ENCODE results near the gene SUCLG2.

DNA sequence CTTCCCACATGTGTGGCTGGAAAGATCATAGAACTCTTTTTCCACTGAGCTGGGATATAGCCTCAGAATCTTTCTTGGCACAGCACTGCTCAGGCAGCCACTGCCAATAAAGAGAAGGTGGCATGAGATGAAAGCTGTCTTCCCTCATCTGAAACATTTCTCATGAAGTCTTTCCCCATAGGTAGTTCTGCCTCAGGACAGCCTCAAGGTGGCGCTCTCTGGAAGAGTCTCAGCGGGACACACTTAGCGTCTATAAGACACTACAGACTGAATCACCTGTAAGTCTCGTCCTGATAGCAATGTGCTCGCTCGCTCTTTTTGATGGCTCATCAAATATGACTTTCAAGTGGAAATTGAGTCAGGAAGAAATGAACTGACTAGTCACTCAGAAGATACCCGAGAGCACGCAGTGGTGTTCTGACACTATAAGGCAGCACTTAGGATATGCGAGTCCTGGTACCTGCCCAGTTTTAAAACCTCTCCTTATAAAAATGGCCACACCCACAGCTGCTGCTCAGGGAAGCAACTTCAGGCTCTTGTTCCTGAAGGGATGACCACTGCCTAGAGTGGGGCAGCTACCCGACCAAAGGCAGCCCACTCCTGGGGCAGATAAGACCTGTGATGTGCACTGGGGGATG is 269.5 kb downstream of the SUCLG2 start:
- TF ChIP-seq RHOXF2B (CRISPR knock-in tag; conservative IDR thresholded peaks at IDR 0.05) (no peak), SIX5 (IDR thresholded peaks at IDR 0.05; ENCODE audit: borderline replicate concordance in 1 of 2, insufficient read depth in 1 of 2, low read depth in 1 of 2, low read length in 2 of 2) (no peak), XRCC4 (IDR thresholded peaks at IDR 0.05; ENCODE audit: extremely low read depth, insufficient read depth, insufficient read length) (no peak), NFE2L1 (tag; IDR thresholded peaks at IDR 0.05; ENCODE audit: borderline replicate concordance, low read depth) (no peak), ZNF347 (CRISPR knock-in tag; IDR thresholded peaks at IDR 0.05; ENCODE audit: low read depth) (no peak), SP2 (IDR thresholded peaks at IDR 0.05; ENCODE audit: extremely low read depth, low read depth, low read length, poor library complexity, severe bottlenecking) (no peak), RERE (CRISPR knock-in tag; IDR thresholded peaks at IDR 0.05; ENCODE audit: borderline replicate concordance) (no peak), TCF3 (CRISPR knock-in tag; IDR thresholded peaks at IDR 0.05) (no peak), SMARCA5 (IDR thresholded peaks at IDR 0.05) (no peak), POLR2A (conservative IDR thresholded peaks at IDR 0.05) (no peak)
- TF ChIP-seq, protein P1, sequence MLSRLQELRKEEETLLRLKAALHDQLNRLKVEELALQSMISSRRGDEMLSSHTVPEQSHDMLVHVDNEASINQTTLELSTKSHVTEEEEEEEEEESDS (CRISPR knock-in tag; IDR thresholded peaks at IDR 0.05) = no peak

Data from K562 (cell line).